HepG2 (cell line): Measurements from ENCODE around the gene INPP5K. TPM values are rescaled to one million over a fixed set of nuclear protein-coding genes. Genes with fewer than 3 reads are reported as not detected.

Experiments used
- DMTF1 ChIP-seq: sonication (generic); formaldehyde crosslinking; IDR thresholded peaks from 2 replicates; pipeline ENCODE4 v1.4.0; 2020; ENCODE audit warnings: mild to moderate bottlenecking, missing genetic modification reagents
- ELF1 ChIP-seq: sonication (generic); formaldehyde crosslinking; IDR thresholded peaks from 2 replicates; pipeline ENCODE4 v1.4.0; 2020; ENCODE audit warnings: missing genetic modification reagents
- HNRNPLL ChIP-seq: fragments of 200-400 bp; formaldehyde crosslinking; IDR thresholded peaks from 2 replicates; pipeline ENCODE4 v1.6.1; 2017; ENCODE audit warnings: mild to moderate bottlenecking, low read depth, low read length; ENCODE audit not compliant: poor library complexity, severe bottlenecking
- KMT2B ChIP-seq: IDR thresholded peaks from 2 replicates; pipeline ENCODE4 v1.6.1; 2016; ENCODE audit warnings: missing genetic modification reagents, missing compliant biosample characterization
- PRDM10 ChIP-seq: sonication (generic); formaldehyde crosslinking; IDR thresholded peaks from 2 replicates; pipeline ENCODE4 v1.4.0; 2020; ENCODE audit warnings: low read depth, missing genetic modification reagents
- PRPF4 ChIP-seq: fragments of 200-400 bp; formaldehyde crosslinking; IDR thresholded peaks from 2 replicates; pipeline ENCODE4 v1.6.1; 2016; ENCODE audit warnings: low read length, low read depth; ENCODE audit not compliant: poor library complexity, severe bottlenecking
- RERE ChIP-seq: IDR thresholded peaks from 2 replicates; pipeline ENCODE4 v1.6.1; 2016; ENCODE audit warnings: low read depth, missing genetic modification reagents, missing compliant biosample characterization
- ZFP1 ChIP-seq: IDR thresholded peaks from 2 replicates; pipeline ENCODE4 v1.6.1; 2016
- ZNF124 ChIP-seq: sonication (generic); formaldehyde crosslinking; IDR thresholded peaks from 2 replicates; pipeline ENCODE4 v1.4.0; 2020; ENCODE audit warnings: missing genetic modification reagents
- ZNF703 ChIP-seq: sonication (generic); formaldehyde crosslinking; IDR thresholded peaks from 2 replicates; pipeline ENCODE4 v1.5.1; 2020; ENCODE audit warnings: missing genetic modification reagents, mild to moderate bottlenecking, moderate library complexity, borderline replicate concordance
- polyA plus RNA-seq, 8 experiments: library from polyadenylated mRNA; depleted of rRNA in 3 of 8; stranded (reverse) in 7 of 8; unstranded in 1 of 8; fragments of >200 nt; fragmentation: Illumina TruSeq in 4 of 8; extraction: Trizol in 4 of 8; gene quantifications; 2 replicates each; pipeline versions ENCODE4 v1.2.1 to v1.2.3, GENCODE V29; 2011 to 2016; ENCODE audit warnings: low read depth in 4 of 8, missing spikeins in 1 of 8, mixed read lengths in 1 of 8; ENCODE audit not compliant: insufficient read depth in 1 of 8
- total RNA-seq, 5 experiments: library from RNA; depleted of rRNA; stranded (reverse); fragments of >200 nt; fragmentation: Illumina TruSeq; extraction: Trizol; gene quantifications; 2 replicates each; pipeline ENCODE4 v1.2.3, GENCODE V29; 2016; ENCODE audit warnings: low read depth in 1 of 5
- TF ChIP-seq, protein P1 (sequence below): IDR thresholded peaks from 2 replicates; pipeline ENCODE4 v1.6.1; 2012; ENCODE audit warnings: inconsistent platforms
- TF ChIP-seq, protein P2 (sequence below): sonication (generic); formaldehyde crosslinking; IDR thresholded peaks from 2 replicates; pipeline ENCODE4 v1.4.0; 2020; ENCODE audit warnings: missing genetic modification reagents, mild to moderate bottlenecking, borderline replicate concordance

The INPP5K gene
- total and polyA plus RNA-seq, 2 of the 13 experiments (the other 11 are each of a cell fraction or from before 2014, with no cell fraction given): 4.8 to 9.6 TPM

DNA sequence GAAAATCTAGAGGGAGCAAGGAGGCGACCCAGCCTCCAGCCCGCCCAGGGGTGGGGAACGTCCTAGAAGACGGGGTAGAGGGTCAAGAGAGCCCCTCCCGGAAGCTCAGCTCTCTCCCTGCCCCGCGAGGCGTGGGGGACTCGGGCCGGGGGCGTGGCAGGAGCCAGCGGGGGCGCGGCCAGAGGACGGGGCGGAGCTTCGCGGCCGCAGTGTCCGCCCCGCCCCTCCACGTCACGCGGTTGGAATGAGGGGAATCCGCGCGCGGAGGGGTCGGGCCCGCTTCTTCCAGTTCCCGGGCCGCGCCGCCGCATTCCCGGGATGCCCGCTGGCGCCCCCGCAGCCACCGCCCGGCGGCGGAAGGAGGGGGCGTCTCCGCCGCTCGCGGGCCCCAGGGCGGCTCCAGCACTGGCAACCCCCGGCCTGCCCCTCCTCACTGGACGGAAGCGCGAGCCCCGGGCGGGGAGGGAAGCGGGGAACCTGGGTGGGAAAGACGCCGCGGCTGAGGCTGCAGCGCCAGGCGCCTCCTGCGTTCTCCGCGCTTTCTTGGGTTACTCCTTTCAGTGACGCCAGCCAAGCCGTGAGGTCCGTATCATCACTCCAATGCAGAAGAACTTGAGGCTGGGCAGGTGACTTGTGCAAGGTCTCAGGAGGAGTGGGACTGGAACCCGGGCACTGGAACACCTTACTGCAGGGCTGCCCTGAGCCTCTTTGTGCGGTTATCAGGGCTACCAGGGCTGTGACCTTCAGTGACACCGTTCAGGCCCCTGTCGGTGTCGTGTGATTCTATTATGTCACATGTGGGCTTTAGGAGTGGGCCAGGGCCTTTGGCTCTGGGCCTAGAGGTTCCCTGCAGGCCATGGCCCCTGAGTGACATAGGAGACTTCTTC lies 28.2 kb downstream of the INPP5K start (continued):
- TF ChIP-seq RERE (CRISPR knock-in tag) (no peak), PRDM10 (CRISPR knock-in tag) (no peak), ZNF703 (CRISPR knock-in tag) (no peak), KMT2B (CRISPR knock-in tag) (no peak), ZNF124 (0 out of 2 replicates have a peak, but pooled peaks have one; percentile 11), ZFP1 (CRISPR knock-in tag) (no peak), ELF1 (CRISPR knock-in tag) (no peak), DMTF1 (CRISPR knock-in tag) (no peak), PRPF4 (no peak), HNRNPLL (peak; percentile 69)
- TF ChIP-seq, protein P1, sequence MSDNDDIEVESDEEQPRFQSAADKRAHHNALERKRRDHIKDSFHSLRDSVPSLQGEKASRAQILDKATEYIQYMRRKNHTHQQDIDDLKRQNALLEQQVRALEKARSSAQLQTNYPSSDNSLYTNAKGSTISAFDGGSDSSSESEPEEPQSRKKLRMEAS: peak; percentile 17; the same call in 1 of the 2 replicates
- TF ChIP-seq, protein P2, sequence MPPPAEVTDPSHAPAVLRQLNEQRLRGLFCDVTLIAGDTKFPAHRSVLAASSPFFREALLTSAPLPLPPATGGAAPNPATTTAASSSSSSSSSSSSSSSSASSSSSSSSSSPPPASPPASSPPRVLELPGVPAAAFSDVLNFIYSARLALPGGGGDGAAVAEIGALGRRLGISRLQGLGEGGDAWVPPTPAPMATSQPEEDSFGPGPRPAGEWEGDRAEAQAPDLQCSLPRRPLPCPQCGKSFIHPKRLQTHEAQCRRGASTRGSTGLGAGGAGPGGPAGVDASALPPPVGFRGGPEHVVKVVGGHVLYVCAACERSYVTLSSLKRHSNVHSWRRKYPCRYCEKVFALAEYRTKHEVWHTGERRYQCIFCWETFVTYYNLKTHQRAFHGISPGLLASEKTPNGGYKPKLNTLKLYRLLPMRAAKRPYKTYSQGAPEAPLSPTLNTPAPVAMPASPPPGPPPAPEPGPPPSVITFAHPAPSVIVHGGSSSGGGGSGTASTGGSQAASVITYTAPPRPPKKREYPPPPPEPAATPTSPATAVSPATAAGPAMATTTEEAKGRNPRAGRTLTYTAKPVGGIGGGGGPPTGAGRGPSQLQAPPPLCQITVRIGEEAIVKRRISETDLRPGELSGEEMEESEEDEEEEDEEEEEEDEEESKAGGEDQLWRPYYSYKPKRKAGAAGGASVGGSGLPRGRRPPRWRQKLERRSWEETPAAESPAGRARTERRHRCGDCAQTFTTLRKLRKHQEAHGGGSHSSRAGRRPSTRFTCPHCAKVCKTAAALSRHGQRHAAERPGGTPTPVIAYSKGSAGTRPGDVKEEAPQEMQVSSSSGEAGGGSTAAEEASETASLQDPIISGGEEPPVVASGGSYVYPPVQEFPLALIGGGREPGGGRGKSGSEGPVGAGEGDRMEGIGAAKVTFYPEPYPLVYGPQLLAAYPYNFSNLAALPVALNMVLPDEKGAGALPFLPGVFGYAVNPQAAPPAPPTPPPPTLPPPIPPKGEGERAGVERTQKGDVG: 0 out of 2 replicates have a peak, but pooled peaks have one; percentile 51
